ENCODE results near the gene LETMD1. TPM values are rescaled to one million over a fixed set of nuclear protein-coding genes. Genes with fewer than 3 reads are reported as not detected.

The LETMD1 gene
- total and polyA plus RNA-seq, 2 of the 4 experiments (the other 2 are of a cell fraction), result 27.6 to 40.1 TPM

- TF ChIP-seq, protein P1, sequence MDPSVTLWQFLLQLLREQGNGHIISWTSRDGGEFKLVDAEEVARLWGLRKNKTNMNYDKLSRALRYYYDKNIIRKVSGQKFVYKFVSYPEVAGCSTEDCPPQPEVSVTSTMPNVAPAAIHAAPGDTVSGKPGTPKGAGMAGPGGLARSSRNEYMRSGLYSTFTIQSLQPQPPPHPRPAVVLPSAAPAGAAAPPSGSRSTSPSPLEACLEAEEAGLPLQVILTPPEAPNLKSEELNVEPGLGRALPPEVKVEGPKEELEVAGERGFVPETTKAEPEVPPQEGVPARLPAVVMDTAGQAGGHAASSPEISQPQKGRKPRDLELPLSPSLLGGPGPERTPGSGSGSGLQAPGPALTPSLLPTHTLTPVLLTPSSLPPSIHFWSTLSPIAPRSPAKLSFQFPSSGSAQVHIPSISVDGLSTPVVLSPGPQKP (IDR thresholded peaks at IDR 0.05; ENCODE audit: borderline replicate concordance, low read depth, low read length), result no peak
- TF ChIP-seq RAD21 (IDR thresholded peaks at IDR 0.05; ENCODE audit: low read length) (0 out of 2 replicates have a peak, but pooled peaks have one; percentile 1), CEBPB (IDR thresholded peaks at IDR 0.05; ENCODE audit: low read depth, low read length) (no peak)
These were observed 22.1 kb upstream of the LETMD1 start, which contains the start of gene SLC11A2 (continued) for GRCh38 chr12:51025836-51026638.

All from IMR-90 (cell line).